Trophoblast cell (in vitro differentiated cells and primary cell): Measurements from ENCODE around the gene PDE4B.

ENCODE experiments used
- DNase-seq, 2 donors: peaks; one replicate each; pipeline ENCODE4 v3.0.0-alpha.2; 2016
- H2AFZ ChIP-seq: 2 replicates; pipeline ENCODE4 v1.6.1; 2013; ENCODE audit warnings: low read length, moderate library complexity, mild to moderate bottlenecking; ENCODE audit not compliant: insufficient read depth, poor library complexity
- H2AK5ac ChIP-seq: 2 replicates; pipeline ENCODE4 v1.6.1; 2013; ENCODE audit warnings: mild to moderate bottlenecking, low read length
- H2BK120ac ChIP-seq: 2 replicates; pipeline ENCODE4 v1.6.1; 2013; ENCODE audit warnings: low read length, mild to moderate bottlenecking, moderate library complexity; ENCODE audit not compliant: insufficient read depth, poor library complexity
- H2BK12ac ChIP-seq: 2 replicates; pipeline ENCODE4 v1.6.1; 2013; ENCODE audit warnings: mild to moderate bottlenecking, low read length, moderate library complexity
- H2BK5ac ChIP-seq: 2 replicates; pipeline ENCODE4 v1.6.1; 2013; ENCODE audit warnings: low read length, low read depth, moderate library complexity, mild to moderate bottlenecking; ENCODE audit not compliant: poor library complexity
- H3K14ac ChIP-seq: 2 replicates; pipeline ENCODE4 v1.6.1; 2013; ENCODE audit warnings: mild to moderate bottlenecking, low read length
- H3K18ac ChIP-seq: 2 replicates; pipeline ENCODE4 v1.6.1; 2013; ENCODE audit warnings: mild to moderate bottlenecking, low read length
- H3K23ac ChIP-seq: 2 replicates; pipeline ENCODE4 v1.6.1; 2013; ENCODE audit warnings: low read length
- H3K27ac ChIP-seq: 2 replicates; pipeline ENCODE4 v1.5.1; 2013; ENCODE audit warnings: low read depth, mild to moderate bottlenecking, inconsistent platforms, low read length, moderate library complexity
- H3K27me3 ChIP-seq: 2 replicates; pipeline ENCODE4 v1.6.1; 2013; ENCODE audit warnings: inconsistent platforms, mild to moderate bottlenecking, low read length, moderate library complexity; ENCODE audit not compliant: insufficient read depth
- H3K36me3 ChIP-seq, 2 experiments: 1 replicate in 1 of 2; 2 replicates in 1 of 2; pipeline ENCODE4 v1.6.1; 2013; ENCODE audit warnings: low read length in 2 of 2, mild to moderate bottlenecking in 2 of 2, moderate library complexity in 1 of 2; ENCODE audit not compliant: insufficient read depth in 2 of 2, control insufficient read depth in 1 of 2
- H3K4ac ChIP-seq: 2 replicates; pipeline ENCODE4 v1.6.1; 2013; ENCODE audit warnings: low read depth, mild to moderate bottlenecking, low read length, moderate library complexity
- H3K4me1 ChIP-seq, 2 experiments: 1 replicate in 1 of 2; 2 replicates in 1 of 2; pipeline ENCODE4 v1.6.1; 2013; ENCODE audit warnings: low read length in 2 of 2, mild to moderate bottlenecking in 2 of 2, moderate library complexity in 1 of 2; ENCODE audit not compliant: insufficient read depth in 2 of 2, control insufficient read depth in 1 of 2
- H3K4me2 ChIP-seq: 2 replicates; pipeline ENCODE4 v1.6.1; 2013; ENCODE audit warnings: inconsistent platforms, mild to moderate bottlenecking, low read length, moderate library complexity
- H3K4me3 ChIP-seq: 2 replicates; pipeline ENCODE4 v1.5.1; 2013; ENCODE audit warnings: mild to moderate bottlenecking, low read depth, low read length, inconsistent platforms
- H3K79me1 ChIP-seq: one replicate; pipeline ENCODE4 v1.6.1; 2013; ENCODE audit warnings: low read length
- H3K79me2 ChIP-seq: 2 replicates; pipeline ENCODE4 v1.6.1; 2013; ENCODE audit warnings: low read length, mild to moderate bottlenecking; ENCODE audit not compliant: control insufficient read depth, insufficient read depth, poor library complexity
- H3K9ac ChIP-seq: 2 replicates; pipeline ENCODE4 v1.6.1; 2013; ENCODE audit warnings: mild to moderate bottlenecking, low read length
- H3K9me3 ChIP-seq: 2 replicates; pipeline ENCODE4 v1.6.1; 2013; ENCODE audit warnings: low read depth, mild to moderate bottlenecking, control low read depth, inconsistent platforms, low read length; ENCODE audit not compliant: insufficient read depth
- H4K12ac ChIP-seq: 2 replicates; pipeline ENCODE4 v1.6.1; 2013; ENCODE audit warnings: low read depth, mild to moderate bottlenecking, low read length, moderate library complexity
- H4K8ac ChIP-seq: 2 replicates; pipeline ENCODE4 v1.6.1; 2013; ENCODE audit warnings: low read depth, mild to moderate bottlenecking, low read length, moderate library complexity
- H4K91ac ChIP-seq: one replicate; pipeline ENCODE4 v1.6.1; 2013; ENCODE audit warnings: low read depth, mild to moderate bottlenecking, low read length, moderate library complexity
- WGBS: extraction: QIAGEN DNeasy Blood & Tissue Kit; methylation state at CpG from one replicate; pipeline ENCODE4 v1.1.7; 2013; ENCODE audit warnings: missing lambda C conversion rate; ENCODE audit not compliant: insufficient read length, insufficient coverage; ENCODE audit errors: extremely low coverage; 5-methylcytosine and 5-hydroxymethylcytosine counted together

The PDE4B gene

GRCh38 chr1:66262208-66262963 lies 469.7 kb downstream of the PDE4B start:
- Histone ChIP-seq H2AK5ac (no peak overlapping the region), H2BK120ac (no peak overlapping the region), H3K79me2 (no peaks in the 10 kb centered on the region), H3K14ac (no peak overlapping the region), H3K36me3 (no peaks in the 10 kb centered on the region), H3K4me1 (peaks cover 0 to 10% of the 10 kb centered on the region in 2 experiments), H3K9ac (no peak overlapping the region), H4K8ac (no peak overlapping the region), H4K91ac (no peak overlapping the region), H3K9me3 (no peaks in the 10 kb centered on the region), H3K27ac (no peak overlapping the region), H3K18ac (no peak overlapping the region), H3K4me2 (no peak overlapping the region), H2AFZ (no peak overlapping the region), H2BK5ac (no peak overlapping the region), H4K12ac (no peak overlapping the region), H3K4ac (no peak overlapping the region), H3K79me1 (peaks cover 9% of the 10 kb centered on the region), H3K23ac (no peak overlapping the region), H2BK12ac (no peak overlapping the region), H3K4me3 (no peak overlapping the region), H3K27me3 (no peaks in the 10 kb centered on the region)
- DNase-seq = peak; percentile 77 to 90
- no CpG with 5 or more reads among the region's 6 CpGs for WGBS

- no peaks in the 10 kb centered on the region for H3K36me3 ChIP-seq
- no peak overlapping the region for H2AFZ ChIP-seq
- no peak overlapping the region for H3K4me2 ChIP-seq
- no peak overlapping the region for H3K14ac ChIP-seq
- no peak overlapping the region for H4K8ac ChIP-seq
- no peak overlapping the region for H2BK120ac ChIP-seq
- H3K23ac ChIP-seq = no peak overlapping the region
- no peak overlapping the region for H4K12ac ChIP-seq
- H3K27me3 ChIP-seq = no peaks in the 10 kb centered on the region
- peaks cover 8% of the 10 kb centered on the region for H3K79me1 ChIP-seq
- DNase-seq = no peak
- H3K4me3 ChIP-seq = no peak overlapping the region
- no peak overlapping the region for H3K27ac ChIP-seq
- H3K18ac ChIP-seq = no peak overlapping the region
- no peak overlapping the region for H2AK5ac ChIP-seq
- no peak overlapping the region for H3K9ac ChIP-seq
- no peak overlapping the region for H4K91ac ChIP-seq
- no peaks in the 10 kb centered on the region for H3K9me3 ChIP-seq
- H3K79me2 ChIP-seq = no peaks in the 10 kb centered on the region
- H2BK12ac ChIP-seq = peak overlapping the region; percentile 28
- no CpG with 5 or more reads among the region's 2 CpGs for WGBS
- no peak overlapping the region for H2BK5ac ChIP-seq
- no peak overlapping the region for H3K4ac ChIP-seq
- H3K4me1 ChIP-seq = peaks cover 0 to 7% of the 10 kb centered on the region in 2 experiments
These were observed 472.6 kb downstream of the PDE4B start for GRCh38 chr1:66265268-66265667.

GRCh38 chr1:66265796-66266195 lies 473.1 kb downstream of the PDE4B start:
- WGBS = no CpG with 5 or more reads among the region's 3 CpGs
- Histone ChIP-seq H3K9me3 (no peaks in the 10 kb centered on the region), H3K27me3 (no peaks in the 10 kb centered on the region), H3K4me2 (no peak overlapping the region), H2BK5ac (no peak overlapping the region), H4K8ac (no peak overlapping the region), H3K79me1 (peaks cover 9% of the 10 kb centered on the region), H3K23ac (no peak overlapping the region), H3K4ac (no peak overlapping the region), H3K14ac (no peak overlapping the region), H2BK12ac (no peak overlapping the region), H4K91ac (no peak overlapping the region), H3K9ac (no peak overlapping the region), H3K4me1 (peaks cover 0 to 7% of the 10 kb centered on the region in 2 experiments), H2AFZ (no peak overlapping the region), H3K79me2 (no peaks in the 10 kb centered on the region), H3K27ac (no peak overlapping the region), H3K4me3 (no peak overlapping the region), H3K18ac (no peak overlapping the region), H2BK120ac (no peak overlapping the region), H2AK5ac (no peak overlapping the region), H4K12ac (no peak overlapping the region), H3K36me3 (no peaks in the 10 kb centered on the region)
- no peak for DNase-seq

- no peak overlapping the region for H4K91ac ChIP-seq
- WGBS = no CpG with 5 or more reads among the region's 6 CpGs
- H3K18ac ChIP-seq = no peak overlapping the region
- H2BK5ac ChIP-seq = no peak overlapping the region
- DNase-seq = no peak
- H2BK12ac ChIP-seq = peak overlapping the region; percentile 36
- no peaks in the 10 kb centered on the region for H3K27me3 ChIP-seq
- no peak overlapping the region for H3K14ac ChIP-seq
- no peak overlapping the region for H2AFZ ChIP-seq
- peak overlapping the region; percentile 44 for H2BK120ac ChIP-seq
- H3K4me1 ChIP-seq = peaks cover 0 to 7% of the 10 kb centered on the region in 2 experiments
- H3K79me1 ChIP-seq = peaks cover 7% of the 10 kb centered on the region
- H3K9me3 ChIP-seq = no peaks in the 10 kb centered on the region
- no peaks in the 10 kb centered on the region for H3K79me2 ChIP-seq
- no peak overlapping the region for H4K8ac ChIP-seq
- H3K27ac ChIP-seq = no peak overlapping the region
- H3K4ac ChIP-seq = no peak overlapping the region
- H3K4me2 ChIP-seq = no peak overlapping the region
- no peak overlapping the region for H3K9ac ChIP-seq
- no peak overlapping the region for H4K12ac ChIP-seq
- no peak overlapping the region for H3K4me3 ChIP-seq
- no peak overlapping the region for H3K23ac ChIP-seq
- H2AK5ac ChIP-seq = no peak overlapping the region
- no peaks in the 10 kb centered on the region for H3K36me3 ChIP-seq
These were observed 473.7 kb downstream of the PDE4B start for GRCh38 chr1:66266350-66266749.
